Body of pancreas (tissue), 4 donors: ENCODE measurements around the gene ULK2. TPM values are rescaled to one million over a fixed set of nuclear protein-coding genes. Genes with fewer than 3 reads are reported as not detected.

ENCODE experiments used
- ATAC-seq: fragments of 150-250 bp; one replicate; pipeline ENCODE4 v1.9.1; 2016
- DNase-seq, 4 donors: peaks; one replicate each; pipeline ENCODE4 v3.0.0-alpha.2; 2019
- H3K27ac ChIP-seq, 4 donors: fragments of 200-600 bp; sonication (generic); 1 replicate in 3 of 4; 2 replicates in 1 of 4; pipeline versions ENCODE4 v1.5.1 to v1.6.1; 2016 to 2019; ENCODE audit warnings: mild to moderate bottlenecking in 1 of 4, mixed read lengths in 1 of 4, moderate library complexity in 1 of 4
- H3K27me3 ChIP-seq, 2 donors: fragments of 200-600 bp; sonication (generic); one replicate each; pipeline ENCODE4 v1.6.0; 2016; ENCODE audit warnings: mild to moderate bottlenecking in 1 of 2
- H3K36me3 ChIP-seq, 2 donors: fragments of 200-600 bp; sonication (generic); replicated peaks in 1 of 2; 2 replicates each; pipeline ENCODE4 v1.5.1; 2016; ENCODE audit warnings: low read depth in 2 of 2; ENCODE audit not compliant: insufficient read depth in 1 of 2
- H3K4me1 ChIP-seq: fragments of 200-600 bp; sonication (generic); one replicate; pipeline ENCODE4 v1.6.0; 2016
- H3K4me3 ChIP-seq, 2 donors: fragments of 200-600 bp; sonication (generic); 1 replicate in 1 of 2; 2 replicates in 1 of 2; pipeline ENCODE4 v1.5.1; 2016 to 2019
- H3K9me3 ChIP-seq, 3 donors: fragments of 200-600 bp; sonication (generic); 1 replicate in 2 of 3; 2 replicates in 1 of 3; pipeline ENCODE4 v1.5.1; 2016
- POLR2A ChIP-seq, 3 donors: fragments of 450-650 bp; IDR thresholded peaks; one replicate each; pipeline ENCODE4 v1.6.1; 2016; ENCODE audit warnings: antibody characterized with exemption in 3 of 3, mild to moderate bottlenecking in 2 of 3
- WGBS, 2 donors: methylation state at CpG; one replicate each; pipeline ENCODE4 v1.1.5; 2017; 5-methylcytosine and 5-hydroxymethylcytosine counted together
- intact Hi-C: fragments of 100-400 bp; cut with DNase I; formaldehyde crosslinking; loops from one replicate; pipeline ENCODE4 v1.15.1; 2023
- total RNA-seq, 2 donors: library from RNA; depleted of rRNA; stranded (reverse); fragments of >200 nt; gene quantifications; one replicate each; pipeline ENCODE4 v1.1.0, GENCODE V29; 2016
- TF ChIP-seq, protein P1 (sequence below), 7 experiments: fragments of 450-650 bp in 4 of 7; fragments of 200-600 bp in 3 of 7; sonication (generic) in 3 of 7; IDR thresholded peaks; one replicate each; pipeline ENCODE4 v1.5.1; 2016 to 2019; ENCODE audit warnings: antibody characterized with exemption in 7 of 7

The ULK2 gene
- total RNA-seq, 2 donors from 2014 or later, result 10.1 to 28.3 TPM

DNA sequence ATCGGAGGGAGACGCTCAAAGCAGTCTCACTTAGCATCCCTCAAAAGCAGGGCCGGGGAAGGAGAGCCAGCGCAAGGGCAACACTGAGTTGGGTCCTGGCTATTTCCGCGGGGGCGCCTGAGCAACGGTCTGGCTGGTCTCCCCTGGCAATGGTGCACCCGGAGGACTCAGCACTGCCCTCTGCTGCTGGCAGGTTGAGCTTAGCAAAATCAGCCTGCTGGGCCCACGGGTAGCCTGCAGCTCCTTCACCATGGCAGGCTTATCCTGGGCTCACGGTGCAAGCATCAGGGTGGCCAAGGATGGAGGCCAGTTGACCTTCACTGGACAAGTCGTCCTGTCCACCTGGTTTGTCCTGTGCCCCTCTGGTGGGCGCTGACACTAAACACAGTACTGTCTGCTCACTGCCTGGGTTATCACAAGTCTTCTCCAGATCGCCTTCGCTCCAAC, 105.2 kb downstream of the ULK2 start:
- Histone ChIP-seq H3K27ac (no peak overlapping the region), H3K4me1 (peaks cover 6% of the 10 kb centered on the region), H3K27me3 (no peaks in the 10 kb centered on the region), H3K4me3 (no peak overlapping the region), H3K36me3 (no peaks in the 10 kb centered on the region), H3K9me3 (no peaks in the 10 kb centered on the region)
- TF ChIP-seq POLR2A (IDR thresholded peaks at IDR 0.05), result no peak
- TF ChIP-seq, protein P1, sequence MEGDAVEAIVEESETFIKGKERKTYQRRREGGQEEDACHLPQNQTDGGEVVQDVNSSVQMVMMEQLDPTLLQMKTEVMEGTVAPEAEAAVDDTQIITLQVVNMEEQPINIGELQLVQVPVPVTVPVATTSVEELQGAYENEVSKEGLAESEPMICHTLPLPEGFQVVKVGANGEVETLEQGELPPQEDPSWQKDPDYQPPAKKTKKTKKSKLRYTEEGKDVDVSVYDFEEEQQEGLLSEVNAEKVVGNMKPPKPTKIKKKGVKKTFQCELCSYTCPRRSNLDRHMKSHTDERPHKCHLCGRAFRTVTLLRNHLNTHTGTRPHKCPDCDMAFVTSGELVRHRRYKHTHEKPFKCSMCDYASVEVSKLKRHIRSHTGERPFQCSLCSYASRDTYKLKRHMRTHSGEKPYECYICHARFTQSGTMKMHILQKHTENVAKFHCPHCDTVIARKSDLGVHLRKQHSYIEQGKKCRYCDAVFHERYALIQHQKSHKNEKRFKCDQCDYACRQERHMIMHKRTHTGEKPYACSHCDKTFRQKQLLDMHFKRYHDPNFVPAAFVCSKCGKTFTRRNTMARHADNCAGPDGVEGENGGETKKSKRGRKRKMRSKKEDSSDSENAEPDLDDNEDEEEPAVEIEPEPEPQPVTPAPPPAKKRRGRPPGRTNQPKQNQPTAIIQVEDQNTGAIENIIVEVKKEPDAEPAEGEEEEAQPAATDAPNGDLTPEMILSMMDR (IDR thresholded peaks at IDR 0.05), result peak; percentile 35 to 72 (median 54)
- 26 to 46% methylated on average over 6 to 15 of the region's 15 CpGs for WGBS, 2 donors
- peak; percentile 55 to 77 (median 62) for DNase-seq
- intact Hi-C loops, result no loop called here
- ATAC-seq, result peak; percentile 73

- 50 to 59% methylated on average over 9 of the region's 9 CpGs for WGBS, 2 donors
- ATAC-seq, result no peak
- Histone ChIP-seq H3K4me3 (no peak overlapping the region), H3K27me3 (no peaks in the 10 kb centered on the region), H3K9me3 (no peaks in the 10 kb centered on the region), H3K27ac (no peak overlapping the region), H3K4me1 (no peaks in the 10 kb centered on the region), H3K36me3 (no peaks in the 10 kb centered on the region)
- DNase-seq, result no peak
- intact Hi-C loops, result no loop called here
- no peak for TF ChIP-seq POLR2A (IDR thresholded peaks at IDR 0.05)
- TF ChIP-seq, protein P1 (IDR thresholded peaks at IDR 0.05), result no peak
Observed at GRCh38 chr17:19760746-19761145, 107.0 kb downstream of the ULK2 start.

- 73 to 75% methylated on average over 18 to 23 of the region's 24 CpGs for WGBS, 2 donors
- Histone ChIP-seq H3K4me3 (no peak overlapping the region), H3K36me3 (no peaks in the 10 kb centered on the region), H3K4me1 (no peaks in the 10 kb centered on the region), H3K9me3 (no peaks in the 10 kb centered on the region), H3K27me3 (no peaks in the 10 kb centered on the region), H3K27ac (no peak overlapping the region)
- DNase-seq (no peak), ATAC-seq (no peak)
- TF ChIP-seq, protein P1 (IDR thresholded peaks at IDR 0.05), result no peak
- no peak for TF ChIP-seq POLR2A (IDR thresholded peaks at IDR 0.05)
- intact Hi-C loops, result loop anchor here (5.0 kb wide), 1 partner anchor 238 kb away; no protein-coding TSS in a partner anchor
Observed at GRCh38 chr17:19759568-19760549, 107.9 kb downstream of the ULK2 start.

GRCh38 chr17:19757536-19758180, 110.1 kb downstream of the ULK2 start:
- no peaks in the 10 kb centered on the region for H3K27me3 ChIP-seq
- intact Hi-C loops, result loop anchor here (5.0 kb wide), 1 partner anchor 235 kb away; no protein-coding TSS in a partner anchor
- no peak overlapping the region for H3K4me3 ChIP-seq
- WGBS, 2 donors, result 73 to 84% methylated on average over 8 to 12 of the region's 12 CpGs
- H3K4me1 ChIP-seq, result no peaks in the 10 kb centered on the region
- DNase-seq (no peak), ATAC-seq (no peak)
- H3K36me3 ChIP-seq, result no peaks in the 10 kb centered on the region
- TF ChIP-seq, protein P1 (IDR thresholded peaks at IDR 0.05), result no peak
- no peak for TF ChIP-seq POLR2A (IDR thresholded peaks at IDR 0.05)
- no peaks in the 10 kb centered on the region for H3K9me3 ChIP-seq
- no peak overlapping the region for H3K27ac ChIP-seq
